SK-N-SH (cell line): ENCODE results near the gene APOD. TPM values are rescaled to one million over a fixed set of nuclear protein-coding genes. Genes with fewer than 3 reads are reported as not detected.

Source experiments
- CTCF ChIA-PET: fragments of 300-600, 350-600 bp; formaldehyde crosslinking; extraction: SDS; loops from one replicate; lab custom pipeline; 2021; lab: Yijun Ruan, JAX
- POLR2A ChIA-PET: fragments of 350-600 bp; sonication (Branson Sonifier 250); formaldehyde crosslinking; extraction: SDS; loops from one replicate; lab custom pipeline; 2020; ENCODE audit warnings: antibody characterized with exemption, inconsistent platforms; lab: Yijun Ruan, JAX
- DNase-seq: peaks from one replicate; pipeline ENCODE4 v3.0.0; 2012
- H2AFZ ChIP-seq: fragments of 200-600 bp; sonication (generic); 2 replicates; pipeline ENCODE4 v1.8.1; 2016; ENCODE audit warnings: antibody characterized with exemption, mild to moderate bottlenecking, low read depth
- H3F3A ChIP-seq: fragments of 200-600 bp; sonication (generic); replicated peaks from 2 replicates; pipeline ENCODE3; 2016; ENCODE audit warnings: antibody characterized with exemption, mild to moderate bottlenecking; ENCODE audit not compliant: insufficient read depth
- H3K27ac ChIP-seq, 2 experiments: fragments of 200-500 bp in 1 of 2; fragments of 200-600 bp in 1 of 2; sonication (Bioruptor generic) in 1 of 2; sonication (generic), shearing (Covaris generic) in 1 of 2; 2 replicates each; pipeline versions ENCODE4 v1.5.1 to v1.6.1; 2014 to 2016; ENCODE audit warnings: low read depth in 2 of 2, inconsistent platforms in 1 of 2, low read length in 1 of 2, mild to moderate bottlenecking in 1 of 2, mixed read lengths in 1 of 2
- H3K27me3 ChIP-seq: fragments of 200-600 bp; sonication (generic), shearing (Covaris generic); 2 replicates; pipeline ENCODE4 v1.6.1; 2016; ENCODE audit warnings: mixed run types; ENCODE audit not compliant: insufficient read depth
- H3K36me3 ChIP-seq, 2 experiments: fragments of 200-500 bp in 1 of 2; fragments of 200-600 bp in 1 of 2; sonication (Bioruptor generic) in 1 of 2; sonication (generic) in 1 of 2; replicated peaks in 1 of 2; 2 replicates each; pipeline versions ENCODE3 to v1.5.1; 2014 to 2016; ENCODE audit warnings: low read length in 1 of 2, mild to moderate bottlenecking in 1 of 2; ENCODE audit not compliant: insufficient read depth in 2 of 2, control insufficient read depth in 1 of 2
- H3K4me1 ChIP-seq, 2 experiments: fragments of 200-500 bp in 1 of 2; fragments of 200-600 bp in 1 of 2; sonication (Bioruptor generic) in 1 of 2; sonication (generic), shearing (Covaris generic) in 1 of 2; 2 replicates each; pipeline versions ENCODE4 v1.5.1 to v1.6.1; 2014 to 2016; ENCODE audit warnings: low read depth in 1 of 2, low read length in 1 of 2, mixed run types in 1 of 2; ENCODE audit not compliant: insufficient read depth in 2 of 2, control insufficient read depth in 1 of 2
- H3K4me2 ChIP-seq: fragments of 200-600 bp; sonication (generic), shearing (Covaris generic); 2 replicates; pipeline ENCODE4 v1.6.1; 2017; ENCODE audit warnings: mixed run types
- H3K4me3 ChIP-seq, 2 experiments: fragments of 200-500 bp in 1 of 2; fragments of 200-600 bp in 1 of 2; sonication (Bioruptor generic) in 1 of 2; sonication (generic), shearing (Covaris generic) in 1 of 2; 2 replicates each; pipeline versions ENCODE4 v1.5.1 to v1.8.1; 2014 to 2016; ENCODE audit warnings: low read depth in 2 of 2, inconsistent platforms in 1 of 2, low read length in 1 of 2, mild to moderate bottlenecking in 1 of 2, mixed read lengths in 1 of 2, moderate library complexity in 1 of 2
- H3K79me2 ChIP-seq: fragments of 200-600 bp; sonication (generic); 2 replicates; pipeline ENCODE4 v1.8.1; 2017; ENCODE audit warnings: mild to moderate bottlenecking; ENCODE audit not compliant: insufficient read depth
- H3K9ac ChIP-seq: fragments of 200-600 bp; sonication (generic); 2 replicates; pipeline ENCODE4 v1.6.1; 2017; ENCODE audit warnings: mixed run types
- H3K9me2 ChIP-seq: fragments of 200-600 bp; sonication (generic); 2 replicates; pipeline ENCODE4 v1.6.1; 2017; ENCODE audit warnings: mixed run types
- H3K9me3 ChIP-seq: fragments of 200-600 bp; sonication (generic); 2 replicates; pipeline ENCODE4 v1.6.1; 2017; ENCODE audit warnings: mixed run types, mild to moderate bottlenecking, moderate library complexity
- H4K20me1 ChIP-seq: fragments of 200-600 bp; sonication (generic); 2 replicates; pipeline ENCODE4 v1.6.1; 2017; ENCODE audit warnings: mild to moderate bottlenecking, mixed run types; ENCODE audit not compliant: insufficient read depth
- ELF1 ChIP-seq: IDR thresholded peaks from 2 replicates; pipeline ENCODE4 v1.4.0; 2012
- EP300 ChIP-seq, 2 experiments: IDR thresholded peaks; 2 replicates each; pipeline versions ENCODE4 v1.4.0 to v1.6.1; 2012; ENCODE audit warnings: borderline replicate concordance in 1 of 2, low read depth in 1 of 2, low read length in 1 of 2
- FOSL2 ChIP-seq: IDR thresholded peaks from 2 replicates; pipeline ENCODE4 v1.4.0; 2012; ENCODE audit warnings: low read depth, mild to moderate bottlenecking, moderate library complexity, borderline replicate concordance
- FOXJ3 ChIP-seq: sonication (generic); formaldehyde crosslinking; IDR thresholded peaks from 2 replicates; pipeline ENCODE4 v1.5.1; 2020; ENCODE audit warnings: mild to moderate bottlenecking, missing genetic modification reagents
- FOXM1 ChIP-seq: IDR thresholded peaks from 2 replicates; pipeline ENCODE4 v1.4.0; 2012; ENCODE audit warnings: low read depth, mild to moderate bottlenecking
- GATA2 ChIP-seq: sonication (generic); formaldehyde crosslinking; IDR thresholded peaks from 2 replicates; pipeline ENCODE4 v1.5.0; 2020; ENCODE audit warnings: mild to moderate bottlenecking, missing genetic modification reagents
- MXI1 ChIP-seq: IDR thresholded peaks from 2 replicates; pipeline ENCODE4 v1.6.1; 2012; ENCODE audit warnings: mild to moderate bottlenecking, low read depth, low read length, improper control_type of control experiment
- NRF1 ChIP-seq: IDR thresholded peaks from 2 replicates; pipeline ENCODE4 v1.6.1; 2012; ENCODE audit warnings: low read depth, mild to moderate bottlenecking, low read length
- PBX3 ChIP-seq: IDR thresholded peaks from 2 replicates; pipeline ENCODE4; 2012
- RAD21 ChIP-seq: IDR thresholded peaks from 2 replicates; pipeline ENCODE4 v1.6.1; 2012; ENCODE audit warnings: mild to moderate bottlenecking, low read length
- RFX5 ChIP-seq: IDR thresholded peaks from 2 replicates; pipeline ENCODE4 v1.6.1; 2012; ENCODE audit warnings: mild to moderate bottlenecking, improper control_type of control experiment, low read length
- RXRA ChIP-seq: IDR thresholded peaks from 2 replicates; pipeline ENCODE4 v1.4.0; 2012; ENCODE audit warnings: low read depth, mild to moderate bottlenecking, borderline replicate concordance
- SIN3A ChIP-seq: IDR thresholded peaks from 2 replicates; pipeline ENCODE4 v1.6.1; 2012; ENCODE audit warnings: low read depth, mild to moderate bottlenecking, low read length, moderate library complexity, borderline replicate concordance
- SMC3 ChIP-seq: IDR thresholded peaks from 2 replicates; pipeline ENCODE4 v1.6.1; 2012; ENCODE audit warnings: low read depth, low read length, improper control_type of control experiment
- USF1 ChIP-seq: IDR thresholded peaks from 2 replicates; pipeline ENCODE4 v1.4.0; 2012; ENCODE audit warnings: low read depth, borderline replicate concordance
- WGBS: methylation state at CpG from one replicate; pipeline ENCODE4 v1.1.6; 2017; ENCODE audit warnings: low lambda C conversion rate; 5-methylcytosine and 5-hydroxymethylcytosine counted together
- polyA plus RNA-seq, 3 experiments: library from polyadenylated mRNA; depleted of rRNA; stranded (reverse); fragments of >200 nt; gene quantifications; 2 replicates each; pipeline ENCODE4 v1.2.3, GENCODE V29; 2012
- TF ChIP-seq, protein P1 (sequence below): fragments of 150-350 bp; IDR thresholded peaks from 2 replicates; pipeline ENCODE4 v1.6.1; 2017; ENCODE audit warnings: antibody characterized with exemption, low read length, low read depth, borderline replicate concordance

The APOD gene
- polyA plus RNA-seq, 1 of the 3 experiments (the other 2 are of a cell fraction): 0.05 TPM

DNA sequence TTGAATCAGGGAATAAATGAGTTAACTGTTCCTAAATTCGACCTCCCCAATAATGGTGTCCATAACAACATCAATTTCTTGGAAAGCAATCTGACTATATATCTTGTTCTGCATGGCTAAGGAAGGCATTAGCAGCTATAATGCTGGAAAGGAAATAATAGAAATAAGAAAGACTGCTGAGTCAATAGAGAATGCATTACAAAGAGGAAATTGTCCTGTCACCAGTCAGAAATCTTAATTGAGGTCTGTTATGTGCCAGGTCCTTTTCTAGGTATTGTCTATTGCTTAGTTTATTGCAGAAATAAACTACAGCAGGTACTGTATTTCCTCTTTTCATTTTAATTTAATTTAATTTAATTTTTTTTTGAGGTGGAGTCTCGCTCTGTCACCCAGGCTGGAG lies 34.8 kb downstream of the APOD start:
- Histone ChIP-seq H3K79me2 (no peaks in the 10 kb centered on the region), H3K36me3 (no peaks in the 10 kb centered on the region), H3K9me3 (no peaks in the 10 kb centered on the region), H3F3A (peaks cover 15% of the 10 kb centered on the region), H3K9me2 (no peaks in the 10 kb centered on the region), H3K27ac (no peak overlapping the region)
- DNase-seq: no peak
- CTCF ChIA-PET: interaction anchor here (0.8 to 2.0 kb wide), 4 partner anchors 9 to 311 kb away, joined by 3 to 6 read pairs (median 4); partner anchors contain the start of gene XXYLT1
- WGBS: 47% methylated on average over 2 of the region's 2 CpGs
- TF ChIP-seq USF1: no peak
- no peak for TF ChIP-seq PBX3
- TF ChIP-seq ELF1: no peak
- TF ChIP-seq, all 33 proteins: peak for 0
- Histone ChIP-seq H4K20me1 (no peaks in the 10 kb centered on the region), H3K4me2 (no peak overlapping the region), H2AFZ (no peak overlapping the region), H3K4me3 (no peak overlapping the region), H3K27me3 (0 out of 2 replicates have a peak, but pooled peaks cover 4% of the 10 kb centered on the region), H3K4me1 (peaks cover 12 to 15% of the 10 kb centered on the region in 2 experiments; a peak in 3 of 4 replicates), H3K9ac (no peak overlapping the region)
- POLR2A ChIA-PET: no interaction called here

DNA sequence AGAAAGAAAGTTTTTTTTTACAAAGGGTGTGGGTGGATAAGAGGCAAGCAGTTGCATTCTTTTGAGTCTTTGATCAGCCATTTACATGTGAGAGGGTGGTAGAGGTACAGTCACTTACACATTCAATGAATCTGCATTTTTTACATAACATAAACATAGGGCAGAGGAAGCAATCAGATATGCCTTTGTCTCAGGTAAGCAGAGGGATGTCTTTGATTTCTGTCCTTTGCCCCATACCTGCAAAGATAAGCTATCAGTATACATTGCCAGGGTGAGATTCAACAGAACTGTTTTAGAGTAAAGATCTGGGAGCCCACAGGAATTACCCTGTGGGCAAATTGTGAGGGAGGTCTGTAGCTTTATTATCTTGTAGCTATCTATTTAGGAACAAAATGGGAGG lies 35.2 kb downstream of the APOD start:
- Histone ChIP-seq H2AFZ (no peak overlapping the region), H3K9ac (no peak overlapping the region), H3K4me3 (no peak overlapping the region), H3K36me3 (no peaks in the 10 kb centered on the region), H3K79me2 (no peaks in the 10 kb centered on the region), H4K20me1 (no peaks in the 10 kb centered on the region), H3K9me2 (no peaks in the 10 kb centered on the region), H3F3A (peaks cover 15% of the 10 kb centered on the region), H3K4me1 (peaks cover 15 to 17% of the 10 kb centered on the region in 2 experiments; a peak in 3 of 4 replicates), H3K9me3 (no peaks in the 10 kb centered on the region), H3K27ac (no peak overlapping the region), H3K4me2 (no peak overlapping the region), H3K27me3 (0 out of 2 replicates have a peak, but pooled peaks cover 4% of the 10 kb centered on the region)
- DNase-seq: no peak
- TF ChIP-seq GATA2 (CRISPR knock-in tag): no peak
- no peak for TF ChIP-seq MXI1
- TF ChIP-seq, protein P1, sequence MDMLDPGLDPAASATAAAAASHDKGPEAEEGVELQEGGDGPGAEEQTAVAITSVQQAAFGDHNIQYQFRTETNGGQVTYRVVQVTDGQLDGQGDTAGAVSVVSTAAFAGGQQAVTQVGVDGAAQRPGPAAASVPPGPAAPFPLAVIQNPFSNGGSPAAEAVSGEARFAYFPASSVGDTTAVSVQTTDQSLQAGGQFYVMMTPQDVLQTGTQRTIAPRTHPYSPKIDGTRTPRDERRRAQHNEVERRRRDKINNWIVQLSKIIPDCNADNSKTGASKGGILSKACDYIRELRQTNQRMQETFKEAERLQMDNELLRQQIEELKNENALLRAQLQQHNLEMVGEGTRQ: no peak
- TF ChIP-seq RFX5: no peak
- no peak for TF ChIP-seq EP300 (IDR thresholded peaks at IDR 0.05; ENCODE audit: borderline replicate concordance in 1 of 2, low read depth in 1 of 2, low read length in 1 of 2)
- no peak for TF ChIP-seq SMC3
- TF ChIP-seq NRF1: no peak
- no peak for TF ChIP-seq RAD21
- TF ChIP-seq FOSL2: no peak
- no peak for TF ChIP-seq SIN3A
- TF ChIP-seq RXRA: no peak
- no peak for TF ChIP-seq FOXM1
- TF ChIP-seq PBX3: no peak
- no peak for TF ChIP-seq FOXJ3 (CRISPR knock-in tag)
- ChIA-PET CTCF (interaction anchor here (0.8 to 2.0 kb wide), 3 partner anchors 10 to 311 kb away, joined by 3 to 6 read pairs (median 3); no protein-coding TSS in a partner anchor), POLR2A (no interaction called here)
